ENCODE data around the gene NOTCH1. TPM values are rescaled to one million over a fixed set of nuclear protein-coding genes. Genes with fewer than 3 reads are reported as not detected.

Gene NOTCH1
- total RNA-seq, 4 donors from 2014 or later = 31.1 to 72.1 (median 44.0) TPM

DNA sequence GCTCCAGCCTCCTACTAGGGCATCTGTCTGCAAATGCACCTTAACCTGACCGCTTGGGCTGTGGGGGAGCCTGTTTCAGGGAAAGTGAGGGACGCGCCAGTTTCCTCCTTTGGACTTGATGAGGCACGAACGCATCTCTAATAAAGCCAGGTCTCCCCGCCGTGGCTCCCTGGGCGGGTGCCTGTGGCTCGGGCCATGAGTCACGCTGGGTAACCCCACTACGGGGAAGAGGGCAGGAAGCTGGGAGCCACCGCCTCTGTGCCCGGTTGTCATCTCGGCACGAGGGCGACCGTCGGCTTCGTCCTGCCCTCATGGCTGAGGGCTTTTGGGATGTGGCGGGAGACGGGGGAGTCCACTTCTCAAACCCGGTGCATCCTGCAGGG lies 12.1 kb downstream of the NOTCH1 start:
- H3K27ac ChIP-seq = peak overlapping the region in 3 of 4 donors; percentile 32 to 80 (median 56)

DNA sequence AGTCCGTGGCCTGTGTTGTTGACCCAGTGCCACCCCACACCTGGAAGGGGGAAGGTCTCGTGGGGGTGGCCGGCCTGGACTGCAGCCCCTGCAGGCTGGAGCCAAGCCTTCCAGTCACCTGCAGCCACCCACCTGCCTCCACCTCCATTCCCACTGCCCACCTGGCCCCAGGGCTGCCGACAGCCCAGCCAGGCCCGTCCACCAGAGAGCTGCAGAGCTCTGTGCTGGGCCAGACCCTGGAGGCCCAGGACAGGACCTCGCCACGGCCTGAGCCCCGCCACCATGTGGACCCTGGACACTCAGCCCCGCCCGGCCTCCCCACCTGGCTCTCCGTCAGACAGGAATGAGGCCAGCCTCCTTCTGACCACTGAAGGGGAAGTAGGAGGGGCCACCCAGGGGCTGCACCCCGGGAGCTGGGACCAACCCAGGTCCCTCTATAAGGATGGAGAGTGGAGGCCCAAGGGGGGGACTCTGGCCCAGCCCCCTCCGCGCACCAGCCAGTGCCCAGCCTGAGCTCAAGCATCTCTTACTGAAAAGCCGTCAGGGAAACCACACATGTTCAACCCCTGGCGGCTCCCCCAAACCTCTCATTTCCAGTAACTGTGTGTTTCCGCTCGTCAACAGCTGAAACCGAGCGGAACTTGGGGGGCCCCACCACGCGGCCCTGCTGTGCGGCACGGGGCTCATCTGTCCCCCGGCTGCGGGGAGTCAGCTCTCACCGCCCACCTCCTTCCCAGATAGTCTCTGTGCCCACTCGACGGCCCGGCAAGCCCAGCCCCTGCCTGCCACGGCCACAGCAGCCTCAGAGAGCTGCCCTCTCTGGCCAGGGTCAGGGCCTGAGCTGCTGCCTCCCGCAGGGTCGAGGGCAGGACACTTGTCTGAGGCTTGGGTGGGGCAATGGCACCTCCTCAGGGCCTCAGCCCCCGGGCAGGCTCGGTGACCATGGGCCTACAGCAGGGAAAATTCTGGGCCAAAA lies 12.8 kb downstream of the NOTCH1 start:
- no peak for ATAC-seq
- TF ChIP-seq EP300 (IDR thresholded peaks at IDR 0.05) = no peak
- TF ChIP-seq, protein P1, sequence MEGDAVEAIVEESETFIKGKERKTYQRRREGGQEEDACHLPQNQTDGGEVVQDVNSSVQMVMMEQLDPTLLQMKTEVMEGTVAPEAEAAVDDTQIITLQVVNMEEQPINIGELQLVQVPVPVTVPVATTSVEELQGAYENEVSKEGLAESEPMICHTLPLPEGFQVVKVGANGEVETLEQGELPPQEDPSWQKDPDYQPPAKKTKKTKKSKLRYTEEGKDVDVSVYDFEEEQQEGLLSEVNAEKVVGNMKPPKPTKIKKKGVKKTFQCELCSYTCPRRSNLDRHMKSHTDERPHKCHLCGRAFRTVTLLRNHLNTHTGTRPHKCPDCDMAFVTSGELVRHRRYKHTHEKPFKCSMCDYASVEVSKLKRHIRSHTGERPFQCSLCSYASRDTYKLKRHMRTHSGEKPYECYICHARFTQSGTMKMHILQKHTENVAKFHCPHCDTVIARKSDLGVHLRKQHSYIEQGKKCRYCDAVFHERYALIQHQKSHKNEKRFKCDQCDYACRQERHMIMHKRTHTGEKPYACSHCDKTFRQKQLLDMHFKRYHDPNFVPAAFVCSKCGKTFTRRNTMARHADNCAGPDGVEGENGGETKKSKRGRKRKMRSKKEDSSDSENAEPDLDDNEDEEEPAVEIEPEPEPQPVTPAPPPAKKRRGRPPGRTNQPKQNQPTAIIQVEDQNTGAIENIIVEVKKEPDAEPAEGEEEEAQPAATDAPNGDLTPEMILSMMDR (IDR thresholded peaks at IDR 0.05) = no peak
- no peak for TF ChIP-seq POLR2AphosphoS5 (IDR thresholded peaks at IDR 0.05)
- no peak for TF ChIP-seq POLR2A (IDR thresholded peaks at IDR 0.05)
- no peaks in the 10 kb centered on the region for H3K9me3 ChIP-seq
- peaks cover 0 to 97% (median 60%) of the 10 kb centered on the region in 3 donors for H3K4me1 ChIP-seq
- peaks cover 0 to 32% of the 10 kb centered on the region in 2 donors for H3K36me3 ChIP-seq
- H3K4me3 ChIP-seq = no peak overlapping the region
- 40% methylated on average over 1 of the region's 35 CpGs; no CpG with 5 or more reads in 1 of the 2 donors for WGBS, 2 donors (ENCODE audit: low coverage in 1 of 2)
- no peaks in the 10 kb centered on the region for H3K27me3 ChIP-seq
- H3K27ac ChIP-seq = peak overlapping the region in 3 of 4 donors; percentile 47 to 80 (median 76)

More for the DNA sequence above, 12.1 kb downstream of the NOTCH1 start:
- TF ChIP-seq, protein P1 (IDR thresholded peaks at IDR 0.05) = no peak
- peak; percentile 34 for TF ChIP-seq POLR2AphosphoS5 (IDR thresholded peaks at IDR 0.05)
- 31 to 87% methylated on average over 3 to 16 of the region's 22 CpGs for WGBS, 2 donors (ENCODE audit: low coverage in 1 of 2)
- peaks cover 0 to 38% of the 10 kb centered on the region in 2 donors for H3K36me3 ChIP-seq
- ATAC-seq = no peak
- peaks cover 0 to 97% (median 63%) of the 10 kb centered on the region in 3 donors for H3K4me1 ChIP-seq
- H3K4me3 ChIP-seq = no peak overlapping the region
- H3K27me3 ChIP-seq = no peaks in the 10 kb centered on the region
- H3K9me3 ChIP-seq = no peaks in the 10 kb centered on the region

DNA sequence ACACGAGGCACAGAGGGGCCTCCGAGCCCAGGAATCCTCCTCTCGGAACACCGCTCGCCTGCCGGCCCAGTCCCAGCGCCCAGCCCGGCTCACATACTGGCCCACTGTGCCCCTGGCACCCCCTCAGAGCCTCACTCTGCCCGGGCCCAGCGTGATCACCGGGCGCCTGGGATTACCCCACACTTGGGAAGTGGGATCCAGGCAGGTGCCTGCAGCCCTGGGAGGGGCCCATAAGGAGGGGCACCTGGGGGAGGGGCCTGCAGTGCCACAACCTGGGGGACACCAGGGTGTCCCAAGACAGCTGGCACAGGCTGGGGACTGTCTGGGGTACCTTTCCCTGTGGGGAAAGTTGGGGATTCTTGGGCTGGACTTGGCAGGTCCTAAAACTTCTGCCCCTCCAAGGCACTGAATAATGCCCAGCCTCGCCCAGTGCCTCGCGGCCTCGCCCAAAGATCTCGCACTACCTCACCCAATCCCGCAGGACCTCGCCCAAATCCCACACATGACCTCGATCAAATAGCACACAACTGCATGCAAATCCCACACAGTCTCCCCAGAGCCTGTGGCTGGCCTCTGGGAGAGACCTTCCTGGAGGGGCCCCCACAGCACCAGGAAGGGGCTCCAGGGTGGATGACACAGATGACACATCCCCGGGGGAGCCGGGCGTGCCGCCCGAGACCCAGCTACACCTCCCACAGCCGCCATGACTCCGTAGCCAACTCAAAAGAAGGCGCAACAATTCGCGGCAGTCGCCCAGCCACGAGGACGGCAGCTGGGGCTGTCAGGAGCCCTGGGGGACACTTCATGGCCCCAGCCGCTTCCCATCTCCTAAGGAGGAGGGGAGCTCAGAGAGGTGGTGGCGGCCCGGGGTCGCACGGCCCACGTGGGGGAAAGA lies 13.7 kb downstream of the NOTCH1 start:
- no peak for ATAC-seq
- WGBS, 2 donors (ENCODE audit: low coverage in 1 of 2) = no CpG with 5 or more reads among the region's 39 CpGs
- peaks cover 0 to 23% of the 10 kb centered on the region in 2 donors for H3K36me3 ChIP-seq
- no peaks in the 10 kb centered on the region for H3K27me3 ChIP-seq
- no peaks in the 10 kb centered on the region for H3K9me3 ChIP-seq
- TF ChIP-seq, protein P1 (IDR thresholded peaks at IDR 0.05) = no peak
- TF ChIP-seq EP300 (IDR thresholded peaks at IDR 0.05) (no peak), POLR2AphosphoS5 (IDR thresholded peaks at IDR 0.05) (no peak), POLR2A (IDR thresholded peaks at IDR 0.05) (no peak)
- H3K4me1 ChIP-seq = peaks cover 0 to 97% (median 65%) of the 10 kb centered on the region in 3 donors
- peak overlapping the region in 3 of 4 donors; percentile 47 to 80 (median 76) for H3K27ac ChIP-seq
- H3K4me3 ChIP-seq = peak overlapping the region in 1 of 2 donors; percentile 2

DNA sequence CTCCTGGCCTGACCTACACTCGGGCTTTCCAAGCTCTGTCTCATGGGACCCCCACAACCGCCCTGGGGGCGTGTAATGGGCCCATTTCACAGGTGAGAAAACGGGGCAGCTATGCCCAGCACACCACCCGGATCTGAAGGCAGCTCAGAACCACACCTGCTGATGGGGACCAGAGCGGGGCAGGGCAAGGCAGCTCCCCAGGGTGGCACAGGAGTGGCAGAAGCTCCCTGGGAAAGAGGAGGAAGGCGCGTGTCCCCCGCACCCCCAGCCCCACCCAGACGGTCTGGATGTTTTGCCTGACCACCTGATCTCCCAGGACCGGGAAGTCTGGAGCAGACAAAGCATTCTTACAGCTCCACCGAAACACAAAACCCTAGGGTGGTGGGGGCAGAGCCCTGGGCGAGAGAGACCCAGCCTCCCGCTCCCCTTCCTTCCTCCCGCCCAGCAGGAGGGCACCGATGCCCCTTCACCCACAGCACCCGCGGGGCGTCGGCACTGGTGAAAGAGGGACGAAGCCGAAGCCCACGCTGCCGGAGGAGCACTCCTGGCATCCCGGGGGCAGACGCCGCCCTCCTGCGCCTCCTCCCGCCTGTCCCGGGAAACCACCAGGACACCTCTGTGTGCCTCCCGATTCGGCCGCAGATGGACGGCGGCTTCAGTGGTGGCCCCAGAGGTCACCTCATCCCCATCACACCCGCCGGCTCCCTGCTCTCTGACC lies 14.5 kb downstream of the NOTCH1 start:
- Histone ChIP-seq H3K4me1 (peaks cover 0 to 97% (median 65%) of the 10 kb centered on the region in 3 donors), H3K4me3 (peak overlapping the region in 1 of 2 donors; percentile 2)

More for the DNA sequence above, 14.5 kb downstream of the NOTCH1 start:
- peak overlapping the region in 3 of 4 donors; percentile 47 to 80 (median 76) for H3K27ac ChIP-seq
- no peaks in the 10 kb centered on the region for H3K9me3 ChIP-seq
- no peaks in the 10 kb centered on the region for H3K27me3 ChIP-seq
- TF ChIP-seq, protein P1 (IDR thresholded peaks at IDR 0.05) = no peak
- TF ChIP-seq POLR2A (IDR thresholded peaks at IDR 0.05) (no peak), EP300 (IDR thresholded peaks at IDR 0.05) (no peak), POLR2AphosphoS5 (IDR thresholded peaks at IDR 0.05) (no peak)
- H3K36me3 ChIP-seq = peaks cover 0 to 15% of the 10 kb centered on the region in 2 donors
- WGBS, 2 donors (ENCODE audit: low coverage in 1 of 2) = no CpG with 5 or more reads among the region's 37 CpGs
- no peak for ATAC-seq

Measured in gastroesophageal sphincter (tissue), 4 donors.